Activated naive CD4-positive, alpha-beta T cell treated with anti-CD3 and anti-CD28 coated beads, Interleukin-2, amount 10 ng/mL, durations not matched to agents 7 days and 5 days (primary cell): ENCODE measurements around the gene TBC1D4.
A peak's percentile ranks its signal among the peaks of the same experiment; 100 is the strongest.

Experiments used
- CTCF ChIA-PET: fragments of 350-600 bp; sonication (Branson Sonifier 250); formaldehyde crosslinking; loops from one replicate; lab custom pipeline; 2021; ENCODE audit warnings: antibody characterized with exemption; lab: Charles Lee
- DNase-seq: peaks from one replicate; pipeline ENCODE4 v3.0.0-alpha.2; 2020
- H3K27ac Mint-ChIP-seq: one replicate; pipeline ENCODE4 v1.8.0; 2021; ENCODE audit warnings: mild to moderate bottlenecking, moderate library complexity, mixed read lengths
- H3K27me3 Mint-ChIP-seq: one replicate; pipeline ENCODE4 v1.8.0; 2021; ENCODE audit warnings: mild to moderate bottlenecking, mixed read lengths
- H3K36me3 Mint-ChIP-seq: one replicate; pipeline ENCODE4 v1.8.0; 2021; ENCODE audit warnings: mixed read lengths
- H3K4me1 Mint-ChIP-seq: one replicate; pipeline ENCODE4 v1.8.0; 2021; ENCODE audit warnings: mixed read lengths
- H3K4me3 Mint-ChIP-seq: one replicate; pipeline ENCODE4 v1.8.0; 2021; ENCODE audit warnings: mild to moderate bottlenecking, moderate library complexity, mixed read lengths
- H3K9me3 Mint-ChIP-seq: one replicate; pipeline ENCODE4 v1.8.0; 2021; ENCODE audit warnings: mixed read lengths

The TBC1D4 gene

GRCh38 chr13:75482070-75482819 lies at the start of gene TBC1D4:
Gene TBC1D4, minus strand, starts transcription at chr13:75482169. Its CDS starts 402 bp downstream, at chr13:75481767.
- peaks cover 73% of the 10 kb centered on the region for H3K27me3 Mint-ChIP-seq
- CTCF ChIA-PET = interaction anchor here (0.7 to 2.2 kb wide), 12 partner anchors 13 to 391 kb away, joined by 3 to 8 read pairs (median 3); no protein-coding TSS in a partner anchor
- no peak within 1 kb of the TSS for H3K27ac Mint-ChIP-seq
- H3K4me1 Mint-ChIP-seq = peaks cover 15% of the 10 kb centered on the region
- H3K36me3 Mint-ChIP-seq = no peaks in the 10 kb centered on the region
- peak within 1 kb of the TSS; percentile 97 for H3K4me3 Mint-ChIP-seq
- peak; percentile 71 for DNase-seq
- no peaks in the 10 kb centered on the region for H3K9me3 Mint-ChIP-seq

- Mint-ChIP-seq H3K4me1 (peaks cover 39% of the 10 kb centered on the region), H3K27me3 (no peaks in the 10 kb centered on the region), H3K36me3 (peaks cover 51% of the 10 kb centered on the region), H3K4me3 (no peak overlapping the region), H3K27ac (peak overlapping the region; percentile 55), H3K9me3 (no peaks in the 10 kb centered on the region)
- DNase-seq = no peak
- CTCF ChIA-PET = interaction anchor here (1.5 kb wide), 1 partner anchor 48 kb away, joined by 6 read pairs; the partner anchor contains the start of gene TBC1D4
These were observed 48.6 kb upstream of the TBC1D4 start for GRCh38 chr13:75530549-75530961.

- Mint-ChIP-seq H3K36me3 (peaks cover 17% of the 10 kb centered on the region), H3K4me1 (no peaks in the 10 kb centered on the region), H3K27ac (no peak overlapping the region), H3K27me3 (no peaks in the 10 kb centered on the region), H3K4me3 (no peak overlapping the region), H3K9me3 (peaks cover 8% of the 10 kb centered on the region)
- no peak for DNase-seq
- CTCF ChIA-PET = no interaction called here
These were observed 40.0 kb upstream of the TBC1D4 start for GRCh38 chr13:75521956-75522355.

- CTCF ChIA-PET = interaction anchor here (0.6 kb wide), 1 partner anchor 17 kb away, joined by 3 read pairs; no protein-coding TSS in a partner anchor
- H3K4me3 Mint-ChIP-seq = no peak overlapping the region
- no peaks in the 10 kb centered on the region for H3K27me3 Mint-ChIP-seq
- H3K27ac Mint-ChIP-seq = no peak overlapping the region
- H3K9me3 Mint-ChIP-seq = peaks cover 8% of the 10 kb centered on the region
- H3K36me3 Mint-ChIP-seq = no peaks in the 10 kb centered on the region
- DNase-seq = no peak
- H3K4me1 Mint-ChIP-seq = no peaks in the 10 kb centered on the region
These were observed 36.6 kb upstream of the TBC1D4 start for GRCh38 chr13:75518439-75519088.

- Mint-ChIP-seq H3K4me1 (no peaks in the 10 kb centered on the region), H3K36me3 (no peaks in the 10 kb centered on the region), H3K27me3 (peaks cover 4% of the 10 kb centered on the region), H3K4me3 (no peak overlapping the region), H3K9me3 (peaks cover 4% of the 10 kb centered on the region), H3K27ac (no peak overlapping the region)
- DNase-seq = no peak
- CTCF ChIA-PET = interaction anchor here (0.6 kb wide), 1 partner anchor 1119 kb away, joined by 3 read pairs; no protein-coding TSS in a partner anchor
These were observed 32.4 kb upstream of the TBC1D4 start for GRCh38 chr13:75514080-75514995.

- H3K27ac Mint-ChIP-seq = no peak overlapping the region
- no peak overlapping the region for H3K4me3 Mint-ChIP-seq
- H3K36me3 Mint-ChIP-seq = no peaks in the 10 kb centered on the region
- H3K27me3 Mint-ChIP-seq = peaks cover 4% of the 10 kb centered on the region
- CTCF ChIA-PET = interaction anchor here (1.4 kb wide), 1 partner anchor 31 kb away, joined by 3 read pairs; the partner anchor contains the start of gene TBC1D4
- no peak for DNase-seq
- no peaks in the 10 kb centered on the region for H3K9me3 Mint-ChIP-seq
- no peaks in the 10 kb centered on the region for H3K4me1 Mint-ChIP-seq
These were observed 31.3 kb upstream of the TBC1D4 start for GRCh38 chr13:75513271-75513670.

GRCh38 chr13:75512253-75512652 lies 30.3 kb upstream of the TBC1D4 start:
- H3K4me3 Mint-ChIP-seq = no peak overlapping the region
- DNase-seq = no peak

GRCh38 chr13:75511051-75511625 lies 29.2 kb upstream of the TBC1D4 start:
- Mint-ChIP-seq H3K27me3 (peaks cover 4% of the 10 kb centered on the region), H3K4me3 (no peak overlapping the region), H3K36me3 (no peaks in the 10 kb centered on the region), H3K9me3 (no peaks in the 10 kb centered on the region), H3K4me1 (no peaks in the 10 kb centered on the region), H3K27ac (no peak overlapping the region)
- DNase-seq = no peak
- CTCF ChIA-PET = no interaction called here

More at GRCh38 chr13:75512253-75512652, 30.3 kb upstream of the TBC1D4 start:
- H3K27ac Mint-ChIP-seq = no peak overlapping the region
- CTCF ChIA-PET = interaction anchor here (1.4 kb wide), 1 partner anchor 30 kb away, joined by 3 read pairs; the partner anchor contains the start of gene TBC1D4
- no peaks in the 10 kb centered on the region for H3K4me1 Mint-ChIP-seq
- no peaks in the 10 kb centered on the region for H3K36me3 Mint-ChIP-seq
- peaks cover 4% of the 10 kb centered on the region for H3K27me3 Mint-ChIP-seq
- no peaks in the 10 kb centered on the region for H3K9me3 Mint-ChIP-seq

- peak overlapping the region; percentile 30 for H3K27ac Mint-ChIP-seq
- CTCF ChIA-PET = no interaction called here
- no peak overlapping the region for H3K4me3 Mint-ChIP-seq
- peaks cover 4% of the 10 kb centered on the region for H3K27me3 Mint-ChIP-seq
- DNase-seq = no peak
- no peaks in the 10 kb centered on the region for H3K36me3 Mint-ChIP-seq
- peaks cover 2% of the 10 kb centered on the region for H3K4me1 Mint-ChIP-seq
- no peaks in the 10 kb centered on the region for H3K9me3 Mint-ChIP-seq
These were observed 26.1 kb upstream of the TBC1D4 start for GRCh38 chr13:75508002-75508548.

- CTCF ChIA-PET = no interaction called here
- H3K9me3 Mint-ChIP-seq = no peaks in the 10 kb centered on the region
- H3K36me3 Mint-ChIP-seq = no peaks in the 10 kb centered on the region
- no peak overlapping the region for H3K27ac Mint-ChIP-seq
- H3K4me3 Mint-ChIP-seq = no peak overlapping the region
- H3K4me1 Mint-ChIP-seq = peaks cover 2% of the 10 kb centered on the region
- H3K27me3 Mint-ChIP-seq = peaks cover 4% of the 10 kb centered on the region
- no peak for DNase-seq
These were observed 25.3 kb upstream of the TBC1D4 start for GRCh38 chr13:75507027-75508001.

- H3K9me3 Mint-ChIP-seq = no peaks in the 10 kb centered on the region
- H3K4me3 Mint-ChIP-seq = no peak overlapping the region
- no peaks in the 10 kb centered on the region for H3K36me3 Mint-ChIP-seq
- CTCF ChIA-PET = no interaction called here
- no peak for DNase-seq
- H3K27ac Mint-ChIP-seq = no peak overlapping the region
- peaks cover 2% of the 10 kb centered on the region for H3K4me1 Mint-ChIP-seq
- peaks cover 4% of the 10 kb centered on the region for H3K27me3 Mint-ChIP-seq
These were observed 24.0 kb upstream of the TBC1D4 start for GRCh38 chr13:75506018-75506417.

GRCh38 chr13:75505327-75505726 lies 23.4 kb upstream of the TBC1D4 start:
- H3K27me3 Mint-ChIP-seq = peaks cover 4% of the 10 kb centered on the region

More at GRCh38 chr13:75505327-75505726, 23.4 kb upstream of the TBC1D4 start:
- no peaks in the 10 kb centered on the region for H3K36me3 Mint-ChIP-seq
- H3K4me1 Mint-ChIP-seq = peaks cover 2% of the 10 kb centered on the region
- H3K9me3 Mint-ChIP-seq = no peaks in the 10 kb centered on the region
- CTCF ChIA-PET = no interaction called here
- no peak for DNase-seq
- H3K27ac Mint-ChIP-seq = no peak overlapping the region
- H3K4me3 Mint-ChIP-seq = no peak overlapping the region
